Measurements from ENCODE around the gene ATP13A1. TPM values are rescaled to one million over a fixed set of nuclear protein-coding genes. Genes with fewer than 3 reads are reported as not detected.

ATP13A1 gene
- total and polyA plus RNA-seq, 2 donors (not counting 3 experiments of a cell fraction or from before 2014, with no cell fraction given): 36.9 to 48.7 TPM

DNA sequence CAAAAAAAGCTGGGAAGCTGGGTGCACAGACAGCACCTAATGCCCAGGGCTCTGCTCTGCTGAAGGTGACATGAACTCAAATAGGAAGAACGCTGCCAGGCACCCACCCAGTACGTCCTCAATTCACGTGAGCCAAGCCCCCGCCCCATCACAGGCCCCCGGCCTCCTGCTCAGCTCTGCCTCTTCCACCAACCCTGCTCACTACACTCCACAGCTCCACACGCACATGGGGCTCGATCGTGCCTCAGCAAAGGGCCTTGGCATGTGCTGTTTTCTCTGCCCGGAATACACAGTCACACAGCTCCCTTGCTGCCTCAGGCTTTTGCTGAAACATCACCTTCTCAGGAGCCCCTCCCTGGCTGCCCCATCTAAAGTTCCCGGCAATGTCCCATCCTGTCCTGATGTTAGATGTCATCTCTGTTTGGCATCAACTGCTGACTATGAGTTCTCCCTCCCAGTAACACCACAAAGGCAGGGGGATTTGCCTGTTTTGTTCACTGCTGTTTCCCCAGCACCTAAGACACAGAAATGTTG, 2.3 kb downstream of the ATP13A1 start:
- no peak for FAIRE-seq
- no peaks in the 10 kb centered on the region for H3K9me1 ChIP-seq (replicated peaks; ENCODE audit: control insufficient read depth, extremely low read depth, insufficient read depth, low read length)
- H3K36me3 ChIP-seq (ENCODE audit: control insufficient read depth in 2 of 2, extremely low read depth in 1 of 2, insufficient read depth in 2 of 2, low read length in 2 of 2): peaks cover 9 to 26% of the 10 kb centered on the region in 2 experiments
- DNase-seq (ENCODE audit: low read depth, low spot score): no peak
- H3K9me3 ChIP-seq (replicated peaks; ENCODE audit: control insufficient read depth, insufficient read depth, low read length): no peaks in the 10 kb centered on the region
- ChIA-PET CTCF (no interaction called here), POLR2A (no interaction called here)
- no peaks in the 10 kb centered on the region for H4K20me1 ChIP-seq (replicated peaks; ENCODE audit: control insufficient read depth, extremely low read depth, insufficient read depth, low read length)
- H3K4me3 ChIP-seq (replicated peaks in 1 of 3; ENCODE audit: insufficient read depth in 1 of 3, low read depth in 1 of 3, low read length in 3 of 3): no peak overlapping the region
- BruUV-seq (replicated peaks): no TSS peak
- peaks cover 3% of the 10 kb centered on the region for H3K4me1 ChIP-seq (ENCODE audit: control insufficient read depth, extremely low read depth, insufficient read depth, low read length)
- H3K9ac ChIP-seq (replicated peaks; ENCODE audit: extremely low read depth, insufficient read depth, low read length): no peak overlapping the region
- peaks cover 22% of the 10 kb centered on the region for H3K79me2 ChIP-seq (ENCODE audit: control insufficient read depth, insufficient read depth, low read length)
- intact Hi-C loops (cut with micrococcal nuclease): loop anchor here (10.0 kb wide), 1 partner anchor 244 kb away; the partner anchor contains the start of gene ZNF93
- H2AFZ ChIP-seq (ENCODE audit: low read depth, low read length): no peak overlapping the region
- H3K27ac ChIP-seq (ENCODE audit: insufficient read depth, low read depth, low read length): no peak overlapping the region
- dilution Hi-C loops (cut with MboI; ENCODE audit: extremely low pct_ligation_motif_present, low sequenced_read_pairs): no loop called here
- H3K27me3 ChIP-seq (ENCODE audit: control insufficient read depth in 2 of 2, insufficient read depth in 2 of 2, low read length in 2 of 2): no peaks in the 10 kb centered on the region
- no peak for TF ChIP-seq MYC (IDR thresholded peaks at IDR 0.05; ENCODE audit: low read depth, low read length)
- TF ChIP-seq CTCF (IDR thresholded peaks at IDR 0.05; ENCODE audit: extremely low read depth in 1 of 2, insufficient read depth in 1 of 2, low read depth in 1 of 2, low read length in 2 of 2): no peak
- no peak for TF ChIP-seq MAX (IDR thresholded peaks at IDR 0.05; ENCODE audit: insufficient read depth, insufficient read length)
- no peak for TF ChIP-seq FOS (IDR thresholded peaks at IDR 0.05; ENCODE audit: borderline replicate concordance, insufficient read depth, low read length)
- TF ChIP-seq GATA2 (IDR thresholded peaks at IDR 0.05; ENCODE audit: insufficient read depth, insufficient read length, low read depth, low read length): no peak
- TF ChIP-seq JUN (IDR thresholded peaks at IDR 0.05; ENCODE audit: borderline replicate concordance, insufficient read depth, insufficient read length, low read depth): no peak
- TF ChIP-seq EZH2 (IDR thresholded peaks at IDR 0.05; ENCODE audit: borderline replicate concordance, low read depth, low read length, severe bottlenecking): no peak
- no peak for TF ChIP-seq POLR2A (IDR thresholded peaks at IDR 0.05; ENCODE audit: low read depth, low read length)
- no peak for TF ChIP-seq POLR2AphosphoS5 (IDR thresholded peaks at IDR 0.05; ENCODE audit: insufficient read depth, low read depth, low read length)
- no peak overlapping the region for H3K4me2 ChIP-seq (ENCODE audit: insufficient read depth, low read length)
